ENCODE results near the gene GIGYF2. TPM values are rescaled to one million over a fixed set of nuclear protein-coding genes. Genes with fewer than 3 reads are reported as not detected.

The GIGYF2 gene
- total and polyA plus RNA-seq, 2 of the 13 experiments (the other 11 are each of a cell fraction or from before 2014, with no cell fraction given), result 44.9 to 73.5 TPM

GRCh38 chr2:232857158-232857563, 160.0 kb downstream of the GIGYF2 start (continued):
- peak; percentile 74; the same call in 1 of the 2 replicates for TF ChIP-seq TOE1 (CRISPR knock-in tag; IDR thresholded peaks at IDR 0.05)

DNA sequence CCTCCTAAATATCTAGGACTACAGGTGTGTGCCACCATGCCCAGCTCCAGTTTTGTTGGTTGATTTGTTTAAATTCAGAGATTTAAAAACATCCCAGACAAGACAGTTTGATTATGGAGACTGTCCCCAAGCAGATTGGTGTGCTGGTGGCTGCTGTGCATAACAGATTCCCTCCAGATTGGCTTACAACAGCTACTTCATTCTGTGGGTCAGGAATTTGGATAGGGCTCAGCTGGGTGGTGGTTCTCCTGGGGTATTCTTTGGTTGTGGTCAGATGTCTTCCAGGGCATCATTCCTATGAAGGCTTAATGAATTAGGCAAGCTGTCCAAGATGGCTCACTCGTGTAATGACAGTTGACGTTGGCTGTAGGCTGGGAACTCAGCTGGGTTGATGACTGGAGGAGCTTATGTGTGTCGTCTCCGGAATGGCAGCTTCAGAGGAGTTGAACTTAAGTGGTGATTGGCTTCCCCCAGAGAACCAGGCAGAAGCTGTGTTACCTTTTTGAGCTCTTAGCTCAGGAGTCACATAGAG, 162.3 kb downstream of the GIGYF2 start:
- no peaks in the 10 kb centered on the region for H4K20me1 ChIP-seq (ENCODE audit: insufficient read depth, low read length)
- H2AFZ ChIP-seq (ENCODE audit: low read length), result no peak overlapping the region
- peak overlapping the region; percentile 94 for H3K27ac ChIP-seq (ENCODE audit: extremely low read length, insufficient read depth, low read length)
- ATAC-seq (no peak), DNase-seq (ENCODE audit: low spot score) (no peak), FAIRE-seq (no peak)
- no TSS peak for BruUV-seq (replicated peaks)
- TF ChIP-seq CBX5 (CRISPR knock-in tag; IDR thresholded peaks at IDR 0.05; ENCODE audit: borderline replicate concordance), result no peak
- TF ChIP-seq ZNF230 (CRISPR knock-in tag; IDR thresholded peaks at IDR 0.05), result no peak
- TF ChIP-seq ZNF737 (CRISPR knock-in tag; IDR thresholded peaks at IDR 0.05; ENCODE audit: borderline replicate concordance), result 0 out of 2 replicates have a peak, but pooled peaks have one; percentile 74
- no peak for TF ChIP-seq ATF6 (CRISPR knock-in tag; conservative IDR thresholded peaks at IDR 0.05)
- TF ChIP-seq HIVEP1 (CRISPR knock-in tag; IDR thresholded peaks at IDR 0.05), result 0 out of 2 replicates have a peak, but pooled peaks have one; percentile 38
- no peak for TF ChIP-seq RBM22 (optimal IDR thresholded peaks at IDR 0.05; ENCODE audit: low read length)
- TF ChIP-seq CENPX (CRISPR knock-in tag; IDR thresholded peaks at IDR 0.05), result 0 out of 2 replicates have a peak, but pooled peaks have one; percentile 11
- TF ChIP-seq ZNF331 (CRISPR knock-in tag; IDR thresholded peaks at IDR 0.05), result peak; percentile 96
- no peak for TF ChIP-seq ZNF335 (CRISPR knock-in tag; IDR thresholded peaks at IDR 0.05)
- TF ChIP-seq MIER2 (CRISPR knock-in tag; IDR thresholded peaks at IDR 0.05), result no peak
- no peak for TF ChIP-seq ZNF550 (CRISPR knock-in tag; IDR thresholded peaks at IDR 0.05; ENCODE audit: borderline replicate concordance)
- TF ChIP-seq NBN (conservative IDR thresholded peaks at IDR 0.05), result no peak
- TF ChIP-seq POLR2AphosphoS5 (IDR thresholded peaks at IDR 0.05; ENCODE audit: low read depth, low read length), result peak; percentile 32; the same call in 1 of the 2 replicates
- TF ChIP-seq PHF20 (CRISPR knock-in tag; IDR thresholded peaks at IDR 0.05), result no peak
- in situ Hi-C loops (cut with HindIII; ENCODE audit: extremely low pct_ligation_motif_present, low pct_unique_long_range_greater_than_20kb), result loop anchor here (5.0 to 10.0 kb wide), 2 partner anchors 165 to 393 kb away; partner anchors contain the start of gene ATG16L1
- POLR2A ChIA-PET, result interaction anchor here (1.5 to 11.3 kb wide), 4 partner anchors 12 to 392 kb away, joined by 6 to 297 read pairs (median 8); partner anchors contain the start of genes ATG16L1, INPP5D and SNORC
- H3K36me3 ChIP-seq (replicated peaks in 1 of 2; ENCODE audit: control insufficient read depth in 1 of 2, insufficient read depth in 2 of 2, low read length in 2 of 2), result peaks cover 7 to 14% of the 10 kb centered on the region in 2 experiments; a peak in 1 of 5 replicates
- no peak overlapping the region for H3K9ac ChIP-seq (ENCODE audit: insufficient read depth, low read depth, low read length)
- no peaks in the 10 kb centered on the region for H3K27me3 ChIP-seq (ENCODE audit: control insufficient read depth in 1 of 2, insufficient read depth in 2 of 2, low read length in 2 of 2)
- 98% methylated on average over 4 of the region's 4 CpGs for WGBS (ENCODE audit: low lambda C conversion rate)
- H3K4me3 ChIP-seq (replicated peaks in 1 of 3; ENCODE audit: insufficient read depth in 1 of 3, low read depth in 2 of 3, low read length in 3 of 3), result no peak overlapping the region
- CTCF ChIA-PET (ENCODE audit: low intra/inter-chr PET ratio, low total read pairs), result no interaction called here
- H3K4me1 ChIP-seq (ENCODE audit: insufficient read depth, low read length), result peaks cover 85% of the 10 kb centered on the region
- peaks cover 3% of the 10 kb centered on the region for H3K79me2 ChIP-seq (ENCODE audit: insufficient read depth, low read length)
- H3K4me2 ChIP-seq (ENCODE audit: low read depth, low read length), result peak overlapping the region; percentile 21; the same call in 1 of the 2 replicates
- H3K9me3 ChIP-seq (ENCODE audit: low read length), result no peaks in the 10 kb centered on the region
- intact Hi-C loops (cut with micrococcal nuclease; ENCODE audit: unreplicated experiment), result no loop called here
